ENCODE data around the gene C19orf25.
"Not testable (repeated sequence)": the region's sequence is repeated elsewhere in the genome, so short reads cannot be mapped to it uniquely, and the experiment has no call there.

The C19orf25 gene

DNA sequence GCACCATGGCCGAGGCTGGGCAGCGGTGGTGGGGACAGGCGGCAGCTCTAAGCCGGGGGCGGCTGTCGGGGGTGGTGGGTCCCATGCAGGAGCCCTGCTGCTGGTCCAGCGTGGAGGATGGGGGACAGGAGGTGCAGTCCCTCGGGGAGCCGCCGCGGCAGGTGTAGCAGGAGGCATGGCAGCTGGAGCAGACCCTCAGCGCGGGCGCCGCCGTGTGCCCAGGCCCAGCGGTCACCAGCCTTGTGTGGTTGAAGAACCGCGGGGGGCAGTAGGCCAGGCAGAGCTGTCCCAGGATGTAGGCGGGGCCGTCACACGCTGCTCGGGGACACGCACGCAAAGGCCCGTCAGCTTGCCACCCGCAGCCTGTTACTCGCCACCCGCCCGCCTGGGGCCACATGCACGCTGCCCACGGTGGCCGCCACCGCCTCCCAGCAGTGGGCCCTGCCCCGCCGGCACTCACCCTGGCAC lies 2.9 kb upstream of the C19orf25 start:
- no peak for DNase-seq (ENCODE audit: low spot score)

DNA sequence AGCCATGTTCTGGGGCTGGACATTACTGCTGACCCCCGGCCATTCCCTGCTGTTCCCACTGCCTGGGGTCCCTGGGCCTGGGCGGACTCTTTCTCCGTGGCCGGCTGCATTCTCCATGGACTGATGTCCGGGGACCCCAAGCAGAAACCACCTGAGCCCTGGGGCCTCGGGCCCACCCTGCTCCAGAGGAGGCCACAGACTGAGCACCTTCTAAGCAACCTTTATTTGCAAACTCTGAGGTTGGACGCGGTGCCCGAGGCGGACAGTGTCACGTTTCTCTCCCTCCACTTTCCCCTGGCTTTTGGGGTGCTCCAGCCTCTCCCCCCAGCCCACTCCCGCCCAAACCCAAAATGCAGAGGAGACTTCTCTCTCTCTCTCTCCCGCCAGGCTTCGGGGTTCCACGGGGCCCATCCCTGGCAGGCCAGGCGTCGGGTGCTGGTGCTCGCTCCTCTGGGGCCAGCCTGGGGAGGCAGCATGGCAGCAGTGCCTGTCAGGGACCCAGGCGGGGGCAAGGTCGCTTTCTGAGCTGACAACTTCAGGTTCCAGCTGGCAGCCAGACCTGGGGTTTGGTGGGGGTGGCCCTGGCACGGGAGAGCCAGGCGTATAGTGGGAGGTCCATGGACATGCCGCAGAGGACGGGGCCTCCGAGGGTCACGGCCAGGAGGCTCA lies 2.3 kb upstream of the C19orf25 start:
- DNase-seq (ENCODE audit: low spot score) = no peak

GRCh38 chr19:1477056-1477455 lies 2.0 kb downstream of the C19orf25 start:
- DNase-seq (ENCODE audit: low spot score) = not testable (repeated sequence)

DNA sequence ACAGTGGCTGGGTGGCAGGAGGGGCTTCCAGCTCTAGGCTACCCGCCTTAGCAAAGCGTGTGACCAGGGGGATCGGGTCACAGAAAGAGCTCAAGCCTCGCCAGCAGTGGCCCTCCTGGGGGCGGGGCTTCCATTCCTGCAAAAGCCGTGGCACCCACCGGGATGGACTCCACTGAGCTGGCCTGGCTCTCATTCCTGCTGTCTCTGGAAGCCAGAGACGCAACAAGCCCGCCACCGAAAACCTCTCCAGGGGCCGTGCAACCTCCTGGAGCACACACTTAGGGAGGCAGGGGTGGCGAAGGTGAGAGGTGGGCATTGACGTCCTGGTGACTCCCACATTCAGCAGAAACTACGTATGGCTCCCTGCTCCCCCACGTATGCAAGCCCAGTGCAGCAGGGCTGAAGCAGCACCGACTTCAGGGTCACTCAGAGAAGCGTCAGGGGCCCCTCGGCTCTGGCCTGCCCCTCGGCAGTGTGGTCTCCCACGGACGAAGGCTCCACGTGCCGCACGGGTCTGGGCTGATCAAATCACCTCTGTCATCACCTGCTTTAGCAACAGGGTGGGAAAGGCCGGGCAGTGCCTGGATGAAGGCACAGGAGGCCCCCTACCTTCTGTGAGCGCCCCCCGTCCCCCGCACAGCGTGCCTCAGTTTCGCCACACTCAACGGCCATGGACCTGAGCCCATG lies 3.1 kb downstream of the C19orf25 start:
- DNase-seq (ENCODE audit: low spot score) = no peak

DNA sequence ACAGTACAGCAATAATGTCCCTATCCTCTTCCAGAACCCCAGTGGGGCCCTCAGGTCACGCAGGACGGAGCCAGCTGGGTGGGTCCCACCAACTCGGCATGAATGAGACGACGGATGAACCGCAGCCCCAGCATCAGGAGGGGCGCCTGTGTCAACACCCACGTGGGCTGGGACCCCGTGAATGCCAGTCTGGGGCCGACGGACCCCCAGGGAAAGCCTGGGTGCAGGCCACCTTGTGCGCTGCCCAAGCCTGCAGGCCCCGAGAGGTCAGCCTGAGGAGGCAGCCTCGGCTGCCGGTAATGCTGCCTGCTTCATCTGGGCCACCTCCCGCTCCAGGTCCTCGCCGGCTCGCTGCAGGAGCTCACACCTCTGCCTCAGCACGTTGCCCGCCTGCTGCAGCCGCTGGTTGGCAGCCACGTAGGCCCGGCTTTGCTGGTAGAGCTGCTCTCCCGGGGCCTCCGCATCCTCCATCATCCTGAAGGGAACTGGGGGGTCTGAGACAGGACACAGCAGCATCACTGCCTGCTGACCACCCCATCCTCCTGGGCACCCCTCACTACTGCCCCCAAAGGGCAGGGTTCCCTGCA lies 4.2 kb downstream of the C19orf25 start:
- no peak for DNase-seq (ENCODE audit: low spot score)

- no peak for DNase-seq (ENCODE audit: low spot score)
These were observed 4.8 kb downstream of the C19orf25 start for GRCh38 chr19:1474011-1474764.

DNA sequence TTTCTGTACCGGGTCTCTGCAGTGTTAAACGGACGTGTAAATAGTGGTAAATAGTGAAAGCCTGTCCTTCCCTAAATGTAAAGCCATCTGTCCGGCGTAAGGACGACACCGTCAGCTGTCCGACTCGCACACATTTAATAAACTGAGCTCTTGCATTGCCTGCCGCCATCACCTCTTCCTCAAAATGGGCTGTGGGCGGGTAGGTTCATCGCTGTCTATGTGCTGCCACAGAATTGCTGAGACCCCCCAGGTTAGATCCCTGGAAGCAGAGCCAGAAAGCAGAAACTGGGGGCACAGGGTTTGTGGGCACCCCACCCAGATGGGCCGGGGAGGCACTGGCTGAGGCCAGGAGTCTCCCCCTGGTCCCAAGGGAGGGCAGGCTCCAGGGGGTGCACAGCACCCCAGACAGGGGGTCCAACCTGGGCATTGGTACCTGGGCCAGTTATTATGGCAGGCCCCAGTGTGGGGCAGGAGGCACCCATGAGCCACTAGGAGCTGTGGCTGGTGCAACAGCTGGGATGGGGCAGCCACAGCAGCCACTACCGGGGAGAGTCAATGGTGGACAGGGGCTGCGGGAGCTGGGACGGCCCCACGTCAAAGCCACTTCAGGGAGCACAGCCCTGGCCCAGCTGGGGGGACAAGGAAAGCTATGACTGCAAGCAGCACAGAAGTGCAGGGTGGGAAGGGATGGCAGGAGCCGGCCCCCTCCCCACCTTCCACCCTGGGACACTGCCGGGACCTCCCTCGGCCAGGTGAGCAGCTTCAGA lies 5.7 kb downstream of the C19orf25 start:
- no peak for DNase-seq (ENCODE audit: low spot score)

DNA sequence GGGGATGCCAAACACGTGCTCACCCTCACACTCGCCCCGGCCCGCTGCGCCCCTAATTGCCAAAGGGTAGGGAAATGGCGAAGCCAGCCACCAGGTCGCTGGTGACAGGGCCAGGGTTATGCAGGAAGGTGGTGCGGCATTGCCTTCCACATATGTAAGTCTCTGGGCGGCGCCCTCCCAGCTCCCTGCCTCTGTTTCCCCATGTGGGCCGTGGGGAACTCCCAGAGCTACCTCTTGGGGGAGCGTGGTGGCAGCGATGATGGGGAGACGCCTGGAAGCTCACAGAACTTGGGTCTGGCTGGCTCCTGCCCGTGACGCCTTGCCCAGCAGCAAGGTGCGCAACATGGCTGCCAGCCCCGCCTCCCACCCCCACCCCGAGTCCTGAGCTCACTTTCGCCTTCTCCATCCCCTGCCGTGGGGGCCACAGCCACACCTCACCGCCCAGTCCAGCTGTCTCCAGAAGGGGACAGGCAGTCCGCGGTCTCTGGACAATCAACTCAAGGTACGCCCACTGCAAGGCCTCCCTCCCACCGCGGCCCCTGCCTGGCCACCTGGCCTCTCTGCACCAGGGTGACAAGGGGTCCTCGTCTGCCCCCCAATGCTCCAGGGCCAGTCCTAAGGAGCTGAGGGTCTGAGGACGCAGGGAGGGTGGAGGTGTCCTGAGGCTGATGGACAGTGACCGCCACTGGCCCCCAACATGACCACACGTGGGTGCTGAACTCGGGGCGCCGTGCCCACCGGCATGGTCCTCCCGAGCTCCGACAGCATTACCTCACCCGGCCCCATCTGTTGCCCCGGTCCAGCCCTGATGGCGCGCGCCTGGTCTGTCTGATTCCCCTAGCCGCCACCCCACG lies 6.6 kb downstream of the C19orf25 start:
- no peak for DNase-seq (ENCODE audit: low spot score)

DNA sequence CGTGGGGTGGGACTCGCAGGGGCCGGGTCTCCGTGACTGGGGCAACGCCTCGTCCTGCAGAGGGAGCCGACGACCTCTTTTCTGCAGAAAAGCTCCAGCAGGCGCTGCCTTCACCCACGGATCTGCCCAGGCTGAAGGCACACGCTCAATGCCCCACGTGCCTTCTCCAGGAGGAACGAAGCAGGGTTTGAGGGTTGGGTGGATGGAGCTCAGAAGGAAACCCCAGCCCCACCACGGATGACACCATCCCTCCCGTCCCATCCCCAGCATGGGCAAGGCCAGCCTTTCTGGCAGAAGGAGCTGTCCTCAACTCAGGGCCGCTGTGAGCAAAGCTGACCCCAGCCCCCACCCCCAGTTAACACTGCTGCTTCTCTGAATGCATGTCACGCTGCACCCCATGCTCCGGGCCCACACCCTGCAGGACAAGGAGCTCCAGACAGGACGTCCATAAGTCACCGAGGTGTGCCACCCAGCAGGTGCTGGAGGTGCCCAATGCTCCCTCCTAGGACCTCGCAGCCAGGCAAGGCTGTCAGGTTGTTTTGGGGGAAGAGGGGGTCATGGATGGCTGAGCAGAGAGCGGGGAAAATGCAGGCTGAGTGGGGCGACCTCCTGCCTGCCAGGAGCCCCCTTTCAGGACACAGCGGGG lies 7.4 kb downstream of the C19orf25 start:
- peak; percentile 56 for DNase-seq (ENCODE audit: low spot score)

GRCh38 chr19:1471010-1471514 lies 8.0 kb downstream of the C19orf25 start:
- DNase-seq (ENCODE audit: low spot score) = peak; percentile 87

DNA sequence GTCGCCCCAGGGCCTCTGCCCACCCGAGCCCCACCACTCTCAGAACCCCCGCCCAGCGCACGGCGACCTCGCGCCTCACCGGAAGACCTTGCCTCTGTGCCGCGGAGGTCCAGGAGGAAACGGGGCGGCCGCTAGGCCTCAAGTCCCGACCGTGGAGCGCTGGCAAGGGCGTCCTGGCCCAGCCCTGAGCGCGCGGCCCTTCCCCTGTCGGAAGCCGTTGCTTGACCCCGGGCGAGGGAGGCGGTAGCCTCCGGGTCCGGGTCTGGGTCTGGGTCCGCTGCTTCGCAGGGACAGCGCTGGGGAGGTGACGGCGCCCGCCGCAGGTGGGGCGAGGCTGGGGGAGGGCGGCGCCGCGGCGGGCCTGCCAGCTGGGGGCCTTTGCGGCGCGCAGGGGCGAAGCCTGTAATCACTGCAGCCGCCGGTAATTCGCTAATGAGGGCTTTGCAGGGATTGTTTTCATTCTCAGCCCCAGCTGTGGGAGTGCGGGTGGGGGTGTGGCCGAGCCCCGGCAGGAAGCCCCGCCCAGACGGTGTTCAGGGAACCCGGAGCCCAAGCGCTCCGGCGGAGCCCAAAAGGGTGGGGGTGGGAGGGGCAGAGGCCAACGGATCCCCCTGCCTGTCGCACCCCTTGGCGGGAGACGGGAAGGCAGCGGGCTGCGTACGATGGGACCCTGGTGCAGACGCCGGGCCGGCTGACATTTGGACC lies 8.6 kb downstream of the C19orf25 start:
- peak; percentile 87 for DNase-seq (ENCODE audit: low spot score)

GRCh38 chr19:1470055-1470304 lies 9.0 kb downstream of the C19orf25 start:
- no peak for DNase-seq (ENCODE audit: low spot score)

- no peak for DNase-seq (ENCODE audit: low spot score)
These were observed 9.6 kb downstream of the C19orf25 start for GRCh38 chr19:1469255-1470054.

DNA sequence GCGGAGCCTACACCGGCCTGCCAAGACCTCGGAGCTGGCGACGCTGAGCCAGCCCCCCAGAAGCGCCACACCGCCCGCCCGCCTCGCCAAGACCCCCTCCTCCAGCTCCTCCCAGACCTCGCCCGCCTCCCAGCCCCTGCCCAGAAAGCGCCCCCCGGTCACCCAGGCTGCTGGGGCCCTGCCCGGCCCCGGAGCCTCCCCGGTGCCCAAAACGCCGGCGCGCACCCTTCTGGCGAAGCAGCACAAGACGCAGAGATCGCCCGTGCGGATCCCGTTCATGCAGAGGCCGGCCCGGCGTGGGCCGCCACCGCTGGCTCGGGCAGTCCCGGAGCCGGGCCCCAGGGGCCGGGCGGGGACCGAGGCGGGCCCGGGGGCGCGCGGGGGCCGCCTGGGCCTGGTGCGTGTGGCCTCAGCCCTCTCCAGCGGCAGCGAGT lies 10.2 kb downstream of the C19orf25 start:
- no peak for DNase-seq (ENCODE audit: low spot score)

DNA sequence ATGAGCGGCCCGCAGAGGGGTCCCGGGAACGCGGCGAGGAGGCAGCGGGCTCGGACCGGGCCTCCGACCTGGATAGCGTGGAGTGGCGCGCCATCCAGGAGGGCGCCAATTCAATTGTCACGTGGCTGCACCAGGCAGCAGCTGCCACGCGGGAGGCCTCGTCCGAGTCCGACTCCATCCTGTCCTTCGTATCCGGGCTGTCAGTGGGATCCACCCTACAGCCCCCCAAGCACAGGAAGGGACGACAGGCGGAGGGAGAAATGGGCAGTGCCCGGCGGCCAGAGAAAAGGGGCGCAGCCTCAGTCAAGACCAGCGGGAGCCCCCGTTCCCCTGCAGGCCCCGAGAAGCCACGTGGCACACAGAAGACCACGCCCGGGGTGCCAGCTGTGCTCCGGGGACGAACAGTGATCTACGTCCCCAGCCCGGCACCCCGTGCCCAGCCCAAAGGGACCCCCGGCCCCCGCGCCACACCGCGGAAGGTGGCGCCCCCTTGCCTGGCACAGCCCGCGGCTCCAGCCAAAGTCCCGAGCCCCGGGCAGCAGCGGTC lies 10.7 kb downstream of the C19orf25 start:
- DNase-seq (ENCODE audit: low spot score) = peak; percentile 47

GRCh38 chr19:1467490-1468273 lies 11.3 kb downstream of the C19orf25 start:
- no peak for DNase-seq (ENCODE audit: low spot score)

DNA sequence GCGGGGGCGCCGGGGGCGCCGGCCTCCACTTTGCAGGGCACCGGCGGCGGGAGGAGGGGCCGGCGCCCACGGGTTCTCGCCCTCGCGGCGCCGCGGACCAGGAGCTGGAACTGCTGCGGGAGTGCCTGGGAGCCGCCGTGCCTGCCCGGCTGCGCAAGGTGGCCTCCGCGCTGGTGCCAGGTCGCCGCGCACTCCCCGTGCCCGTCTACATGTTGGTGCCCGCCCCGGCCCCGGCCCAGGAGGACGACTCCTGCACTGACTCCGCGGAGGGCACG lies 11.9 kb downstream of the C19orf25 start:
- no peak for DNase-seq (ENCODE audit: low spot score)
